H1 (cell line): ENCODE measurements around the gene B4GALNT1. TPM values are rescaled to one million over a fixed set of nuclear protein-coding genes. Genes with fewer than 3 reads are reported as not detected.

Source experiments
- CTCF ChIA-PET: fragments of 300-600 bp; sonication (Branson Sonifier 250); formaldehyde crosslinking; loops from one replicate; lab custom pipeline; 2021; ENCODE audit not compliant: partially characterized antibody; lab: Charles Lee
- POLR2A ChIA-PET: fragments of 300-600 bp; sonication (Branson Sonifier 250); formaldehyde crosslinking; loops from one replicate; lab custom pipeline; 2021; ENCODE audit warnings: inconsistent platforms; ENCODE audit not compliant: partially characterized antibody; lab: Charles Lee
- DNase-seq, 2 experiments: peaks; one replicate each; pipeline versions ENCODE4 v3.0.0 to v3.0.0-alpha.2; 2010 to 2022; ENCODE audit warnings: low spot score in 2 of 2, low read depth in 1 of 2, mixed read lengths in 1 of 2
- FAIRE-seq: peaks from 2 replicates; lab custom pipeline; 2011; peaks lifted over from hg19 to GRCh38; lab: Jason Lieb, UNC
- H2AFZ ChIP-seq: 2 replicates; pipeline ENCODE4 v1.8.1; 2012; ENCODE audit warnings: low read length, inconsistent platforms
- H2AK5ac ChIP-seq: 2 replicates; pipeline ENCODE4 v1.6.1; 2013; ENCODE audit warnings: low read depth, low read length
- H2BK120ac ChIP-seq: replicated peaks from 2 replicates; pipeline ENCODE3; 2013; ENCODE audit warnings: low read depth, low read length, inconsistent platforms
- H2BK12ac ChIP-seq: 2 replicates; pipeline ENCODE4 v1.6.1; 2013; ENCODE audit warnings: low read depth, low read length
- H2BK15ac ChIP-seq: 2 replicates; pipeline ENCODE4 v1.6.1; 2013; ENCODE audit warnings: low read length
- H2BK20ac ChIP-seq: 2 replicates; pipeline ENCODE4 v1.6.1; 2013; ENCODE audit warnings: low read length
- H2BK5ac ChIP-seq: 2 replicates; pipeline ENCODE4 v1.6.1; 2013; ENCODE audit warnings: low read depth, low read length
- H3K14ac ChIP-seq: 2 replicates; pipeline ENCODE4 v1.6.1; 2013; ENCODE audit warnings: inconsistent platforms; ENCODE audit not compliant: insufficient read length
- H3K18ac ChIP-seq: 2 replicates; pipeline ENCODE4 v1.6.1; 2013; ENCODE audit warnings: low read length; ENCODE audit errors: extremely low read depth
- H3K23ac ChIP-seq: 2 replicates; pipeline ENCODE4 v1.6.1; 2013; ENCODE audit warnings: inconsistent platforms; ENCODE audit not compliant: insufficient read length
- H3K23me2 ChIP-seq: 2 replicates; pipeline ENCODE4 v1.6.1; 2013; ENCODE audit warnings: low read depth, low read length
- H3K27ac ChIP-seq: 2 replicates; pipeline ENCODE4 v1.6.1; 2011; ENCODE audit warnings: low read depth, low read length, inconsistent platforms
- H3K27me3 ChIP-seq, 4 experiments: replicated peaks in 1 of 4; 1 replicate in 1 of 4; 2 replicates in 3 of 4; pipeline versions ENCODE4 v1.6.1 to v1.8.1; 2011 to 2013; ENCODE audit warnings: low read length in 3 of 4, mild to moderate bottlenecking in 3 of 4, inconsistent platforms in 2 of 4, mixed read lengths in 2 of 4, moderate library complexity in 1 of 4; ENCODE audit not compliant: control insufficient read depth in 3 of 4, insufficient read depth in 3 of 4; ENCODE audit errors: extremely low read depth in 1 of 4
- H3K36me3 ChIP-seq, 4 experiments: 2 replicates each; pipeline versions ENCODE4 v1.6.1 to v1.8.1; 2011 to 2013; ENCODE audit warnings: mild to moderate bottlenecking in 4 of 4, low read length in 3 of 4, moderate library complexity in 2 of 4, control low read depth in 1 of 4, inconsistent platforms in 1 of 4; ENCODE audit not compliant: insufficient read depth in 4 of 4, control insufficient read depth in 2 of 4
- H3K4ac ChIP-seq: replicated peaks from 2 replicates; pipeline ENCODE3; 2013; ENCODE audit warnings: low read length, low read depth, mixed read lengths, inconsistent platforms; ENCODE audit not compliant: insufficient read length
- H3K4me1 ChIP-seq, 4 experiments: replicated peaks in 1 of 4; 1 replicate in 1 of 4; 2 replicates in 3 of 4; pipeline versions ENCODE4 v1.6.1 to v1.8.1; 2011 to 2013; ENCODE audit warnings: low read length in 3 of 4, inconsistent platforms in 2 of 4, mixed read lengths in 1 of 4; ENCODE audit not compliant: insufficient read depth in 4 of 4, control insufficient read depth in 3 of 4
- H3K4me2 ChIP-seq, 2 experiments: 2 replicates each; pipeline versions ENCODE4 v1.6.1 to v1.8.1; 2011 to 2013; ENCODE audit warnings: low read depth in 2 of 2, low read length in 2 of 2, control low read depth in 1 of 2, inconsistent platforms in 1 of 2, mild to moderate bottlenecking in 1 of 2; ENCODE audit not compliant: insufficient read depth in 1 of 2
- H3K4me3 ChIP-seq, 4 experiments: fragments of 200-600, 300-600 bp in 1 of 4; sonication (generic), shearing (Covaris generic), sonication (Bioruptor Twin) in 1 of 4; 2 replicates each; pipeline versions ENCODE4 v1.5.1 to v1.8.1; 2011 to 2016; ENCODE audit warnings: low read length in 4 of 4, low read depth in 3 of 4, control low read depth in 2 of 4, inconsistent platforms in 2 of 4, mild to moderate bottlenecking in 2 of 4, mixed read lengths in 1 of 4, moderate library complexity in 1 of 4; ENCODE audit not compliant: insufficient read depth in 2 of 4; ENCODE audit errors: extremely low read depth in 1 of 4
- H3K56ac ChIP-seq: replicated peaks from 2 replicates; pipeline ENCODE3; 2013; ENCODE audit warnings: low read depth, mild to moderate bottlenecking, mixed read lengths, low read length, inconsistent platforms; ENCODE audit not compliant: insufficient read length
- H3K79me1 ChIP-seq: 2 replicates; pipeline ENCODE4 v1.6.1; 2013; ENCODE audit warnings: low read depth, low read length, control low read depth
- H3K79me2 ChIP-seq, 2 experiments: 2 replicates each; pipeline versions ENCODE4 v1.6.1 to v1.8.1; 2012 to 2013; ENCODE audit warnings: low read length in 2 of 2, mild to moderate bottlenecking in 2 of 2, inconsistent platforms in 1 of 2; ENCODE audit not compliant: insufficient read depth in 2 of 2, control insufficient read depth in 1 of 2
- H3K9ac ChIP-seq, 4 experiments: replicated peaks in 1 of 4; 1 replicate in 1 of 4; 2 replicates in 3 of 4; pipeline versions ENCODE4 v1.6.1 to v1.8.1; 2011 to 2013; ENCODE audit warnings: low read depth in 3 of 4, low read length in 3 of 4, control low read depth in 2 of 4, mild to moderate bottlenecking in 2 of 4, moderate library complexity in 2 of 4, inconsistent platforms in 1 of 4; ENCODE audit errors: extremely low read depth in 1 of 4
- H3K9me3 ChIP-seq, 2 experiments: 2 replicates each; pipeline versions ENCODE4 v1.6.1 to v1.8.1; 2012 to 2013; ENCODE audit warnings: mild to moderate bottlenecking in 2 of 2, moderate library complexity in 2 of 2, control low read depth in 1 of 2, inconsistent platforms in 1 of 2, low read depth in 1 of 2, low read length in 1 of 2, mixed read lengths in 1 of 2; ENCODE audit not compliant: insufficient read depth in 2 of 2
- H4K20me1 ChIP-seq, 2 experiments: replicated peaks in 1 of 2; 2 replicates each; pipeline versions ENCODE3 to v1.8.1; 2011 to 2013; ENCODE audit warnings: inconsistent platforms in 2 of 2, low read length in 2 of 2, mild to moderate bottlenecking in 1 of 2; ENCODE audit not compliant: insufficient read depth in 2 of 2, control insufficient read depth in 1 of 2
- H4K5ac ChIP-seq: 2 replicates; pipeline ENCODE4 v1.6.1; 2013; ENCODE audit warnings: low read length, low read depth, mixed read lengths, inconsistent platforms; ENCODE audit not compliant: insufficient read length
- H4K8ac ChIP-seq: 2 replicates; pipeline ENCODE4 v1.8.0; 2013; ENCODE audit warnings: mild to moderate bottlenecking, moderate library complexity, low read length, inconsistent platforms; ENCODE audit not compliant: insufficient read depth; ENCODE audit errors: extremely low read depth
- H4K91ac ChIP-seq: replicated peaks from 2 replicates; pipeline ENCODE3; 2013; ENCODE audit warnings: low read length, mixed read lengths, inconsistent platforms; ENCODE audit not compliant: insufficient read length
- CEBPB ChIP-seq: IDR thresholded peaks from 2 replicates; pipeline ENCODE4 v1.6.1; 2012; ENCODE audit warnings: low read depth, low read length
- CHD1 ChIP-seq: IDR thresholded peaks from 2 replicates; pipeline ENCODE4 v1.6.1; 2012; ENCODE audit warnings: low read depth, low read length, improper control_type of control experiment
- CTBP2 ChIP-seq: IDR thresholded peaks from 2 replicates; pipeline ENCODE4 v1.7.0; 2011; ENCODE audit warnings: borderline replicate concordance, mild to moderate bottlenecking, moderate library complexity, mixed read lengths, low read length; ENCODE audit not compliant: insufficient read depth, insufficient read length
- GABPA ChIP-seq: IDR thresholded peaks from 2 replicates; pipeline ENCODE4 v1.6.1; 2011; ENCODE audit warnings: mild to moderate bottlenecking, low read length, moderate library complexity, borderline replicate concordance; ENCODE audit not compliant: insufficient read depth
- HDAC2 ChIP-seq, 2 experiments: fragments of 300-600 bp in 1 of 2; sonication (generic) in 1 of 2; IDR thresholded peaks; 2 replicates each; pipeline ENCODE4 v1.6.1; 2011 to 2012; ENCODE audit warnings: low read depth in 2 of 2, low read length in 2 of 2, mild to moderate bottlenecking in 2 of 2, moderate library complexity in 2 of 2, borderline replicate concordance in 1 of 2, inconsistent platforms in 1 of 2
- HDAC6 ChIP-seq: IDR thresholded peaks from one replicate; pipeline ENCODE4 v1.7.1; 2012; ENCODE audit warnings: low read depth, mild to moderate bottlenecking, inconsistent platforms, low read length, moderate library complexity
- JUND ChIP-seq: IDR thresholded peaks from 2 replicates; pipeline ENCODE4 v1.6.1; 2011; ENCODE audit warnings: mild to moderate bottlenecking, improper control_type of control experiment, low read length
- MAFK ChIP-seq: IDR thresholded peaks from 2 replicates; pipeline ENCODE4 v1.6.1; 2012; ENCODE audit warnings: low read depth, mild to moderate bottlenecking, improper control_type of control experiment, low read length
- NRF1 ChIP-seq: IDR thresholded peaks from 2 replicates; pipeline ENCODE4 v1.6.1; 2011; ENCODE audit warnings: mild to moderate bottlenecking, low read depth, low read length, improper control_type of control experiment
- POU5F1 ChIP-seq: IDR thresholded peaks from 2 replicates; pipeline ENCODE4 v1.6.1; 2011; ENCODE audit warnings: low read depth, mild to moderate bottlenecking, low read length, moderate library complexity
- SP4 ChIP-seq: IDR thresholded peaks from 2 replicates; pipeline ENCODE4 v1.6.1; 2012; ENCODE audit warnings: low read length, inconsistent platforms
- TAF7 ChIP-seq: optimal IDR thresholded peaks from 2 replicates; pipeline ENCODE3; 2011; ENCODE audit warnings: low read depth, mild to moderate bottlenecking, inconsistent platforms, low read length, moderate library complexity, borderline replicate concordance
- TCF12 ChIP-seq: IDR thresholded peaks from 2 replicates; pipeline ENCODE4 v1.6.1; 2011; ENCODE audit warnings: low read depth, mild to moderate bottlenecking, low read length
- TEAD4 ChIP-seq: IDR thresholded peaks from 2 replicates; pipeline ENCODE4 v1.6.1; 2012; ENCODE audit warnings: low read depth, low read length, inconsistent platforms, mixed read lengths
- ZNF274 ChIP-seq: IDR thresholded peaks from 2 replicates; pipeline ENCODE4 v1.7.0; 2012; ENCODE audit warnings: low read length, borderline replicate concordance; ENCODE audit errors: extremely low read depth
- WGBS, 2 experiments: shearing (Covaris generic) in 1 of 2; methylation state at CpG; one replicate each; pipeline versions ENCODE4 v1.1.6 to v1.1.7; 2013 to 2015; ENCODE audit warnings: low lambda C conversion rate in 2 of 2, mixed read lengths in 2 of 2, inconsistent platforms in 1 of 2, low coverage in 1 of 2, missing lambda C conversion rate in 1 of 2; ENCODE audit not compliant: insufficient replicate concordance in 2 of 2, insufficient coverage in 1 of 2, insufficient read length in 1 of 2; ENCODE audit errors: extremely low coverage in 1 of 2, missing lambda C conversion rate in 1 of 2; 5-methylcytosine and 5-hydroxymethylcytosine counted together
- polyA plus RNA-seq, 7 experiments: library from polyadenylated mRNA; depleted of rRNA in 3 of 7; stranded (reverse) in 5 of 7; unstranded in 2 of 7; fragments of >200 nt in 5 of 7; fragments of 200-250 nt in 2 of 7; gene quantifications; 1 replicate in 5 of 7; 2 replicates in 1 of 7; 4 replicates in 1 of 7; pipeline versions ENCODE4 v1.2.1 to v1.2.3, GENCODE V29; 2011 to 2013; ENCODE audit warnings: missing spikeins in 2 of 7, mixed read lengths in 2 of 7
- total RNA-seq: library from RNA; stranded (reverse); fragmentation: NEBNext Ultra II Directional; extraction: Animal tissue kit (Norgen Biotek cat#: 25700); gene quantifications from 2 replicates; pipeline ENCODE4 v1.2.1, GENCODE V29; 2021

The B4GALNT1 gene
- total and polyA plus RNA-seq, 2 of the 8 experiments (the other 6 are each of a cell fraction or from before 2014, with no cell fraction given) = 1.5 to 2.3 TPM

- H2BK5ac ChIP-seq = no peak overlapping the region
- no peaks in the 10 kb centered on the region for H3K23me2 ChIP-seq
- WGBS, 2 experiments = 98% methylated on average over 2 of the region's 2 CpGs; no CpG with 5 or more reads in 1 of the 2 experiments
- H3K18ac ChIP-seq = no peak overlapping the region
- H3K79me1 ChIP-seq = no peaks in the 10 kb centered on the region
- H3K27ac ChIP-seq = no peak overlapping the region
- H4K20me1 ChIP-seq = peaks cover 4 to 10% of the 10 kb centered on the region in 2 experiments
- no peak overlapping the region for H4K5ac ChIP-seq
- no peak overlapping the region for H2BK120ac ChIP-seq
- no peak overlapping the region for H2BK15ac ChIP-seq
- peaks cover 20 to 62% (median 46%) of the 10 kb centered on the region in 4 experiments for H3K36me3 ChIP-seq
- no peaks in the 10 kb centered on the region for H3K4me1 ChIP-seq
- no peak overlapping the region for H2AFZ ChIP-seq
- POLR2A ChIA-PET = interaction anchor here (1.6 kb wide), 1 partner anchor 59 kb away, joined by 4 read pairs; the partner anchor contains the start of gene DDIT3
- no peak overlapping the region for H3K9ac ChIP-seq
- no peaks in the 10 kb centered on the region for H3K79me2 ChIP-seq
- CTCF ChIA-PET = interaction anchor here (7.8 kb wide), 1 partner anchor 45 kb away, joined by 201 read pairs; no protein-coding TSS in a partner anchor
- H3K9me3 ChIP-seq = no peaks in the 10 kb centered on the region
- no peak overlapping the region for H4K8ac ChIP-seq
- no peak overlapping the region for H3K23ac ChIP-seq
- H3K4me3 ChIP-seq = no peak overlapping the region
- no peak overlapping the region for H2BK12ac ChIP-seq
- no peak overlapping the region for H3K4me2 ChIP-seq
- no peak for FAIRE-seq
- H3K27me3 ChIP-seq = no peaks in the 10 kb centered on the region
- H3K56ac ChIP-seq = no peak overlapping the region
- no peak overlapping the region for H3K14ac ChIP-seq
- H2BK20ac ChIP-seq = no peak overlapping the region
- H4K91ac ChIP-seq = no peak overlapping the region
- H2AK5ac ChIP-seq = no peak overlapping the region
- H3K4ac ChIP-seq = no peak overlapping the region
- DNase-seq = no peak
- TF ChIP-seq TCF12 (no peak), CTBP2 (no peak), TAF7 (no peak), MAFK (no peak), ZNF274 (no peak), HDAC2 (IDR thresholded peaks at IDR 0.05; ENCODE audit: borderline replicate concordance in 1 of 2, low read depth in 2 of 2, low read length in 2 of 2) (no peak), JUND (no peak), GABPA (no peak), NRF1 (no peak), HDAC6 (no peak), POU5F1 (no peak), TEAD4 (no peak), SP4 (no peak), CEBPB (no peak), CHD1 (no peak)
Measured at GRCh38 chr12:57579011-57579410, 54.0 kb downstream of the B4GALNT1 start.
